ENCODE results near the gene ATP5ME. TPM values are rescaled to one million over a fixed set of nuclear protein-coding genes. Genes with fewer than 3 reads are reported as not detected.

Gene ATP5ME
- total RNA-seq, 1 experiment from 2014 or later, result 236 TPM

DNA sequence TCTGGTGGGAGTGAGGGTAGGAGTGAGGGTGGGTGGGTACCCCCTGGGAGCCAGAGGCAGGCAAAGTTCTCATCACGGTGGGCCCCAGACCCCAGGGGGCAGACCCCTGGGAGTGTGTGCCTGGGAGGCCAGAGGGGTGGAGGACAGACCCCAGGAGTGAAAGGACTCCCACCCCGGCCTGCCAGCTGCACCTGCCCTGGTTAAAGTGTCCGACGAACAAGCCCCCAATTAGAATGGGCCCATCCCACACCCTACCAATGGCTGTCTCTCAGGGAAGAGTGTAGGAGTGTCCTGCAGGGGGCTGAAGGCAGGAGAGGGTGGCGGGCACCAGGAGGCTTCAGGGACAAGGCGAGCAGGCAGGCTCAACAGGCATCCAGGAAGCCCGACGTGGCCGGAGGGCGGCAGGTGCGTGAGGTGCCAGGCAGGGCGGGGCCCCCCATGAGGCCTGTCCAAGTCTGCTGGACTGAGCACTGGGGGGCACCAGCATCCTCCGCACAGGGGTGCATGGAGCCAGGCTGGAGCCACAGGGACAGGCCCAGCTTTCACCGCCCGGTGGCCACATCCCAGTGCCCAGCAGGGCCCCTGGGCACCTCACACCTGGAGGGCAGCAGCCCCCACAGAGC is 40.0 kb downstream of the ATP5ME start:
- in situ Hi-C loops (cut with HindIII; ENCODE audit: low pct_unique_long_range_greater_than_20kb, low sequenced_read_pairs), result no loop called here
- no peak for DNase-seq (ENCODE audit: low read depth, low spot score)

DNA sequence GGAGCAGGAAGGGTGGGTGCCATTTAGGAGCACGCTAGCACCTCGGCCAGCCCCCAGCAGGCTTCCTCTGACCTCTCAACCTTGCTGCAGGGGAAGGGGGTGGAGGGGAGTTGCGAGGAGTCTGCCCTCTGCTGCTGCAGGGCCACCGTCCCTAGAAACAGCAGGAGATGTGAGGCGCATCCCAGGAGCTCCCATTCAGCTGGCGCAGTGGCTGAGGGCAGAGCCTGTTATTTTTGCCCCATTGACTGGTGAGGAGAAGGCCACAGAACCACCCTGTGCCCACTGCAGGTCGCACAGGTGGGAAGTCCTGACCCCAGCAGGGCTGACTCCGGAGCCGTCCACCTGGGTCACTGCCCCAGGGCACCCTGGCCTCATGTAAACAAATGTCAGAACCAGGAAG is 40.7 kb downstream of the ATP5ME start:
- DNase-seq (ENCODE audit: low read depth, low spot score), result no peak
- in situ Hi-C loops (cut with HindIII; ENCODE audit: low pct_unique_long_range_greater_than_20kb, low sequenced_read_pairs), result no loop called here

DNA sequence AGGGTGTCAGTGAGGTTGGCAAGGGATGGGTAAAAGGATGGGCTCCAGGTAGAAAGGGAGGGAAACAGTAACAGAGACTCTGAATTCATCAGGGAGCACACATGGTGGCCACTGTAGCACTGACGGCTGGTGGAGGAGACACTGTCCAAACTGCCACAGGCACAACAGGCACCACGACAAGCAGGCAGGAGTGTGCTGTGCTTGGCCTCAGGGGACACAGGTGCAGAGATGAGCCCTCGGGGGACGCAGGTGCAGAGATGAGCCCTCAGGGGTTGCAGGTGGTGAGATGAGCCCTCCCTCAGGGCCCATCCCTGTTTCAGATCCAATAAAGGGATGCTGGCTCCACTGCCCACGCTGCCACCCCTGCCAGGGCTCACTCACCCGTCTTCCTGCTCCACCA is 41.1 kb downstream of the ATP5ME start:
- DNase-seq (ENCODE audit: low read depth, low spot score), result no peak
- in situ Hi-C loops (cut with HindIII; ENCODE audit: low pct_unique_long_range_greater_than_20kb, low sequenced_read_pairs), result no loop called here

DNA sequence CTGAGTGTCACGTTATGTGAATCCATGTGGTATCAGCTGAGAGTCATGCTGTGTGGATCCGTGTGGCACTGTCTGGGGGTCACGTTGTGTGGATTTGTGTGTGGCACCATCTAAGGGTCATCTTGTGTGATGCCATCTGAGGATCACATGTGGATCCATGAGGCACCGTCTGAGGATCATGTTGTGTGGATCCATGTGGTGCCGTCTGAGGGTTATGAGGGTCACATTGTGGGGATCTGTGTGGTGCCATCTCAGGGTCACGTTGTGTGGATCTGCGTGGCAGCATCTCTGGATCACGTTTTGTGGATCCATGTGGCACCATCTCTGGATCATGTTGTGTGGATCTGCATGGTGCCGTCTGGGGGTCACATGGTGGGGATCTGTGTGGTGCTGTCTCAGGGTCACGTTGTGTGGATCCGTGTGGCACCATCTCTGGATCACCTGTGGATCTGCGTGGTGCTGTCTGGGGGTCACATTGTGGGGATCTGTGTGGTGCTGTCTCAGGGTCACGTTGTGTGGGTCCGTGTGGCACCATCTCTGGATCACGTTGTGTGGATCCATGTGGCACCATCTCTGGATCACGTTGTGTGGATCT is 41.8 kb downstream of the ATP5ME start:
- DNase-seq (ENCODE audit: low read depth, low spot score), result no peak
- in situ Hi-C loops (cut with HindIII; ENCODE audit: low pct_unique_long_range_greater_than_20kb, low sequenced_read_pairs), result no loop called here

DNA sequence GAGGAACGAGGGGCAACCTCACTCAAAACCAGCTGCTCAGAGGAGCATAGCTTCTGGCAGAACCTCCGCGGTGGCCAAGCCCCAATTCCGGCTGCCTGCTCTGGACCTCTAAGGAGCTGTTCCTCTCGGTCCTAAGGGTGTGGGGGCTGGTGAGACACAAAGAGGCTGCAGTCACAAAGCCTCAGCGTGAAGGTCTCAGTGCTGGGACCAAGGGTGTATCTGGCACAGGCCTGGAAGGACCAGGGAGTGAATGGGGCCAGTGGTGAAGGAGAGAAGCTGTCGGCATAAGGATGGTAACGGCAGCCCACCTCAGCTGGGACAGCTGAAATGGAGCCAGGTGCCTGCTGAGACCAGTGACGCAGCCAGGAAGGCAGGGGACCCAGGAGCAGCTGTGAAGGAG is 43.4 kb downstream of the ATP5ME start:
- in situ Hi-C loops (cut with HindIII; ENCODE audit: low pct_unique_long_range_greater_than_20kb, low sequenced_read_pairs), result no loop called here
- no peak for DNase-seq (ENCODE audit: low read depth, low spot score)

DNA sequence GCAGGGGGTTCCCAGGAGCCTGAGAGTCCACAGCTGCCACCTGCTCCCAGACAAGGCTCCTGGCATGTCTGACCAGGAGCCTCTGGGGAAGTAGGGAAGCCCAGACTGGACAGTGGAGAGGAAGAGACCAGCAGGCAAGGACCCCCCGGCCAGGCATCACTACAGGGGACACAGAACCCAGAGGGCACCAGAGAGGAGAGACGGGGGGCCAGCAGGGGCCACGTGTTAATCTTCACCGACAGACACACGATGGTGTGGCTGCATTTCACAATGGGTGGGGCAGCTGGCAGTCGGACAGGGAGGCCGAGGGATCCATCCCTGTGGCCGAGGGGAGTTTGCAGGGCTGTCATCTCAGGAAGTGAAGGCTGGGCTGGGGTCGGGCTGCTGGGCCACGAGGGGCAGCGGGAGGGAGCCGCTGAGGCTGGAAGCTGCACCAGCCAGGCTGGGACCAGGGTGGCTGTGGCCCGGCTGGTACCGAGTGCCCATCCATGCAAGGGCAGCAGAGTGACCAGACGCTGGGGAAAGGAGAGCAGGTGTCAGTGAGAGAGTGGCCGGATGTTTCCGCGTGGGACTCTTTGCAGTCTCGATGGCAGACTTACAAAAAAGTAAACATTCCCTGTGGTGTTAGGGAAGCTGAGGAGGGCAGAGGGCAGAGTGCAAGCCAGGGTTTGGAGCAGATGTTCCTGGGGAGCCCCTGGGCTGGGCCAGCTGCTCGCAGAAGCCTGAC is 44.0 kb downstream of the ATP5ME start:
- no peak for DNase-seq (ENCODE audit: low read depth, low spot score)
- in situ Hi-C loops (cut with HindIII; ENCODE audit: low pct_unique_long_range_greater_than_20kb, low sequenced_read_pairs), result no loop called here

DNA sequence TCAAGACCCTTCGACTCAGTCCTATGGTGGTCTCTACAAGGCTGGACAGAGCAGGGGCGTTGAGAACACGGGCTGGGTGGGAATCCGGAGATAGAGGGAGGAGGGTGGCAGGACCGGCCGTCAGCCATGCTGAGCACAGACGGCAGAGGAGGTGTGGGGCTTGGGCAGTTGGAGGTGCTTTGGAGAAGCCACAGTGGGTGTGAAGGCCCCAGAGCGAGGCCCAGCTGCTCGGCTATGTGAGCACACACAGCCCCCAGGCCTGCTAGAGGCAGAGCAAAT is 44.5 kb downstream of the ATP5ME start:
- in situ Hi-C loops (cut with HindIII; ENCODE audit: low pct_unique_long_range_greater_than_20kb, low sequenced_read_pairs), result no loop called here
- no peak for DNase-seq (ENCODE audit: low read depth, low spot score)

DNA sequence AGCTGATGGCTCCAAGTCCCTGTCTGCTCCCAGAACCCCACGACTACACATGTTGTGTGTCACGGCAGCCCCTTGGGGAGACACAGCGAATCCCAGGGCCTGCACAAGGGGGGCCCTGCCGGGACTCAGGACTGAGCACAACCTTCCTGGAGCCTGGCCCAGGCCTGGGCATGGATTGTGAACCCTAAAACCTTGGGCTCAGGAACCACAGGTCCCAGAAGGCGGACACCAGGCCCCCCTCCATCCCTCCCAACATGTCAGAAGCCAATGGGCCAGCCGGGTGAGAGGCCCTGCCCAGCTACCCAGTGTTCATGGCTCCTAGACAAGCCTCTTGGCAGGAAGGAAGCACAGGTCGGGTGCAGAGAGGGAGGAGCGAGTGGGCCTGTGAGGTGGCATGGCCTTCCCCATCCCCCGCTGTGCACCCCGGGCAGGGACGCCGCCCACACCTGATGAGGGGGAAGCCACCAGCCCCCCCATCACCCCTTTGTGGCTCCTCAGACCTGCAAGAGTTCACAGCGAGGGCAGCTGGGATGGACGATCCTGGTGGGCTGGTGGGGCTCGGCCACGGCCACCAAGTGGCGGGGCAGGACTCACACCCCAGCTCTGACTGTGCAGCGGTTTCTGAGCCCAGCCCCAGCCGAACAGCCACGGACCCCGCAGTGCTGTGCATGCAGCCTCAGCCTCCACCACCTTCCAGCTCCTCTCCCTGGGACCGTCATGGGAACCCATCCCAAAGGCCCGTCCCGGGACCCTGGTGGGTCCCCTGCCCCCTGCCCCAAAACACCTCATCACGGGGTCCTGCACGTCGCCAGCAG is 45.0 kb downstream of the ATP5ME start:
- DNase-seq (ENCODE audit: low read depth, low spot score), result no peak
- in situ Hi-C loops (cut with HindIII; ENCODE audit: low pct_unique_long_range_greater_than_20kb, low sequenced_read_pairs), result no loop called here

DNA sequence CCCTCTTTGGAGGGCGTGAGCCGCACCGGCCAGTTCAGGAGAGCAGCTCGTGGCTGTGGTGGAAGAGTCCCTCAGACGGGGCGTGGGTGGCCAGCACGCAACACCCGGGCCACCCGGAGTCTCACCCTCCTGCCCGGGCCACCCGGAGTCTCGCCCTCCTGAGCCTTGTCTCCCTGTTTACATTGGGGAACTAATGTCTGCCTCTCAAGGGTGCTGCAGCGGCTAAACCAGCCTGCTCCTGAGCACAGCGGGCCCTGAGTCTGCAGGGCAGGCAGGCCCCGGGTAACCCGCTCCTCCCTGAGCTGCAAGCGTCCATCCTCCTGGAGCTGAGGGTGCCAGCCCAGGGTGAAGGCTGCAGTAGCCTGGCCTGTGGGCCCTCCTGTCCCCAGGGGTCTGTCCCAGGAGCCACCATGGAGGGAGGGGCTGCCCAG is 45.8 kb downstream of the ATP5ME start:
- in situ Hi-C loops (cut with HindIII; ENCODE audit: low pct_unique_long_range_greater_than_20kb, low sequenced_read_pairs), result no loop called here
- DNase-seq (ENCODE audit: low read depth, low spot score), result no peak

DNA sequence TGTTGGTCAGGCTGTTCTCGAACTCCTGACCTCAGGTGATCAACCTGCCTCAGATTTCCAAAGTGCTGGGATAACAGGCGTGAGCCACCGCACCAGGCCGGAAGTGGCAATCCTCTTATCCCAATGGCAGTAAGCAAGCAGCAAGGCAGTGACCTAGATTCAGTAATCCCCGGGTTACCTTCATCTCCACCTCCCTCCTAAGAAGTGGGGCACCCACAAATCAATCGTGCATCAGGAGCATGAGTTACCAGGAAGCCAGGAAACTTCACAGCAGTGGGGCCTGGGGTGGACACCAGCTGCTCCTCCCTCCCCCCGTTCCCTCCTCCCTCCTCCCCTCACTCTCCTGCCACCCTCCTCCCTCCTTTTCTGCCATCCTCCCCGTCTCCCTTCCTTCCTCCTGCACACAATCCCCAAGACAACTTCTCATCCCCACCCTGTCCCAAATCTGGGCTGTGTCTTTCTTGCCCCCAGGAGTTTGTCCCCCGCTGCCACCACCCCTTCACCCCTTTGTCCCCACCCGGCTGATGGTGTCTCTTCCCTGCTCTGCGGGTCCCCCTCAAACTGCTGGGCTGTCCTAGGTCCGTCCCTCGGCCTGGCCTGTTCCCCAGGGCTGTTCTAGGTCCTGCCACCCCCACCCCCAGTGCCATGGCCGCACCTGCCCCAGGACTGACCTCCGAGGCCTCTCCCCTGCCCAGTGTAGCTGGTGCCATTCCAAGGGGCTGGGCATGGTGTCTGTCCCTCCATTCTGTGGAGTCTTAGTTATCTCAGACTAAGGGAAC is 46.5 kb downstream of the ATP5ME start:
- DNase-seq (ENCODE audit: low read depth, low spot score), result no peak
- in situ Hi-C loops (cut with HindIII; ENCODE audit: low pct_unique_long_range_greater_than_20kb, low sequenced_read_pairs), result no loop called here

DNA sequence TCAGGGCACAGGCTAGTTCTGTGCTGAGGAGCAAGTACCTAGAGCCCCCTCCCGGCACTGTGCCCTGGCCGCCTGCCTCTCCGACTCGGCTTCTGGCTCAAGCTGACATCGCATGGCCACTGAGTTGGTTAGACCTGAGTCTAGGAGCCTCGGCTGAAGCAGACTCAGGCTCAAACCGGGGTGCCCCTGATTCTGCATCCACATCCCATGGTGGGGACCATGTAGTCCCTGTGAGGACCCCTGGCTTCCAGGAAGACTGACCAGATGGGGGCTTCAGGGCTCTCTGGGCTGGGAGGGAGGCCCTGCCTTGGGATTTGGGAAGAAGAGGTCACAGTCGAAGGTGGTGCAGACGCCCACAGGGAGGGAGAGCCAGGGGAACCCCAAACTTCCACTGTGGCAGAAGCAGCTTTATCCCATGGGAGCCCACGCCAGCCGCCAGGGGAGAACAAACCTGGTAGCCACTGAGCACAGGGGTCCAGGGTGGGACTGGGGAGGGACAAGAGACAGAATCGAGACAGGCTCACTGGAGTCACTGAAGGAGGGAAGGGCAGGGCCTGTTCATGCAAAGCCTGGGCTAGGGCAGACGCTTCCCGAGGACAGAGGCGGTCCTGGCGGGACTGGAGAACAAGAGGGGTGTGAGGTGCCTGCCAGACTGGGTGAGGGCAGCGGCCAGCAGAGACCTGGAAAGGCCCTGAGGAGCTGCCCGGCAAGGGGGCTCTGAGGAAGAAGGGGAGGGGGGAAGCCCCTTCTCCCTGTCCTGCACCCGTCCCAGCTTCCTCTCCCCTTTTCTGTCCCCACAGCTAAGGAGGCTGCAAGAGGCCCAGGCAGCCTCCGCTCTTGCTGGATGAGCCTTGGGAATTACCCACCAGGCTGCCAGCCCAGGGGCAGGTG is 47.6 kb downstream of the ATP5ME start:
- no peak for DNase-seq (ENCODE audit: low read depth, low spot score)
- in situ Hi-C loops (cut with HindIII; ENCODE audit: low pct_unique_long_range_greater_than_20kb, low sequenced_read_pairs), result no loop called here

DNA sequence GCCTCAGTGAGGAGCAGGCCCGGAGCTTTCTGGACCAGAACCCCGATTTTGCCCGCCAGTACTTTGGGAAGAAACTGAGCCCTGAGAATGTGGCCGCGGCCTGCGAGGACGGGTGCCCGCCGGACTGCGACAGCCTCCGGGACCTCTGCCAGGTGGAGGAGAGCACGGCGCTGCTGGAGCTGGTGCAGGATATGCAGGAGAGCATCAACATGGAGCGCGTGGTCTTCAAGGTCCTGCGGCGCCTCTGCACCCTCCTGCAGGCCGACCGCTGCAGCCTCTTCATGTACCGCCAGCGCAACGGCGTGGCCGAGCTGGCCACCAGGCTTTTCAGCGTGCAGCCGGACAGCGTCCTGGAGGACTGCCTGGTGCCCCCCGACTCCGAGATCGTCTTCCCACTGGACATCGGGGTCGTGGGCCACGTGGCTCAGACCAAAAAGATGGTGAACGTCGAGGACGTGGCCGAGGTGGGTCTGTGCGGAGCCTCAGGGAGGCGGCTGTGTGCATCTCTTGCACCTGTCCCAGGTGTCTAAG is 48.4 kb downstream of the ATP5ME start:
- DNase-seq (ENCODE audit: low read depth, low spot score), result no peak
- in situ Hi-C loops (cut with HindIII; ENCODE audit: low pct_unique_long_range_greater_than_20kb, low sequenced_read_pairs), result no loop called here

DNA sequence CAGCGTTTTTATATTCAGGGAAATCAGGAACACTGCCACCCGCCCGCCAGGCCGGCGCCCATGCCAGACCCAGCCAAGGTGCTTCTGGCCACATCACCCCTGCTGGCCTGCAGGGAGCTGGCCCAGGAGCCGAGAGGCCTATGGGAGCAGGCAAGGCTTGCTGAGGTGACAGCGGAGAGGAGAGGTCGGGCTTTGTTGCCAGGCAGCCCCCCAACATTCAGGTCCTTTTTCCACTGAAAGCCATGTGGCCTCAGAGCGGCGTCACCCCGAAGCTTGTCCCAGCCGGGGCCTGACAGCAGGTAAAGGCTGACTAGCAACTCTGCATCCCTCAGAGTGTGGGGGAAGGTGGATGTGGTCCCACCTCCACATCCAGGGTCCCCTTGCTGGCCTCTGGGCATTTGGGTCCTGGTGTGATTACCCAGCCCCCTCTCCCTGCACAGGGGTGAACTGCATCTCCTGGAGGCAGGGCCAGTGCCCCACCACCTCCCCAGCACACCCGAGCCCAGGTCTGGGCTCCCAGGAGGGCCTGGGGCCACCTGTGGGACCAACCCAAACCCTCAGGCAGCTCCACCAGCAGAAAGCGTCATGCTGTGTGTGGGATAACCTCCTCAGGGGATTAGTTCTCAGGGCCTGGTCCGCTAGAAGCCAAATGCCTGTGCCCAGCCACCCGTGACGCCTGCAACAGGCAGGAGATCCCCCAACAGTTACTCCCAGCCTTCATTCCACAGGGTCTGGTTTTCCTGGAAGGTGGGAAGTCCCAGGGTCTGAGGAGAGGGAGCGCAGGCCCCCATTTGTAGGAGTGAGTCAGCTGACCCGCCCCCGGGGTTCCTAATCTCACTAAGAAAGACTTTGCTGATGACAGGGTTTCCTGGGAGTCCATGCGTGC is 49.1 kb downstream of the ATP5ME start, which contains the start of gene PDE6B:
TSS of gene PDE6B (plus strand) at position 869 of the 886 bp plus-strand sequence. CDS start 54 bp downstream, outside the sequence.
- no peak for DNase-seq (ENCODE audit: low read depth, low spot score)
- in situ Hi-C loops (cut with HindIII; ENCODE audit: low pct_unique_long_range_greater_than_20kb, low sequenced_read_pairs), result no loop called here

DNA sequence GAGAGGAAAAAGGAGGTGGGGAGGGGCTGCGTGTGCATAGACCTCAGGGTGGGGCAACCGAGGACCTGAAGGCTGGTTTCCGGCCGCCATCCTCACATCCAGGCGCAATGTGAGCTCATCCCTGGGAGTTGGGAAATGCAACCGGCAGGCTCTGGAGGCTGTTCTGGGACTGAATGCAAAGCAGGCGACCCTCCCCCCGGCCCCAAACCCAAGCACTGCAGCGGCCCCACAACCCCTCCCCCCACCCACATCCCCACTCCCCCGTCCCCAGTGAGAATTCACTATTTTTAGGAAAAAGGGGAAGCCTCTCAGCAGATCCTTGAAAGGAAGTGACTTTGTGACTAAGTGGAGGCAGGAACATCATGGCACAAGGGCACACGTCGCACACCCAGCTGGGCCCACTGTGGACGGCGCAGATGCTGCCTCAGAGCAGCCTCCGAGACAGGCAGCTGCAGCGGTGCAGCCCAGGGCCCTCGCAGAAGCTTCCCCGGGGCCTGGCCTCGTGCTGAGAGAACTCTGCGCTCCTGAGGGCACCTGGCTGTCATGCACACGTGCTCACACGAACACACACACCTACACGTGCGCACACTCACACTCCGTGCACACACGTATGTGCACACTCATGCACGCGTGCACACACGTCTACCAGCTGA is 50.0 kb downstream of the ATP5ME start:
- no peak for DNase-seq (ENCODE audit: low read depth, low spot score)
- in situ Hi-C loops (cut with HindIII; ENCODE audit: low pct_unique_long_range_greater_than_20kb, low sequenced_read_pairs), result no loop called here

Measured in SK-MEL-5 (cell line).